ENCODE data around the gene CDKAL1. TPM values are rescaled to one million over a fixed set of nuclear protein-coding genes. Genes with fewer than 3 reads are reported as not detected.

CDKAL1 gene
- total RNA-seq, 1 experiment from 2014 or later, result 24.4 TPM

GRCh38 chr6:20948556-20948955 lies 414.3 kb downstream of the CDKAL1 start:
- Histone ChIP-seq H3K4me3 (ENCODE audit: insufficient read depth, low read depth, low read length) (no peak overlapping the region), H3K27me3 (ENCODE audit: control insufficient read depth, insufficient read depth, low read length) (no peaks in the 10 kb centered on the region), H3K36me3 (replicated peaks; ENCODE audit: control insufficient read depth, insufficient read depth, low read length) (no peaks in the 10 kb centered on the region)
- no peak for DNase-seq

GRCh38 chr6:20949138-20949537 lies 414.9 kb downstream of the CDKAL1 start:
- no peak for DNase-seq
- Histone ChIP-seq H3K36me3 (replicated peaks; ENCODE audit: control insufficient read depth, insufficient read depth, low read length) (no peaks in the 10 kb centered on the region), H3K27me3 (ENCODE audit: control insufficient read depth, insufficient read depth, low read length) (no peaks in the 10 kb centered on the region), H3K4me3 (ENCODE audit: insufficient read depth, low read depth, low read length) (no peak overlapping the region)

- Histone ChIP-seq H3K4me3 (ENCODE audit: insufficient read depth, low read depth, low read length) (no peak overlapping the region), H3K36me3 (replicated peaks; ENCODE audit: control insufficient read depth, insufficient read depth, low read length) (no peaks in the 10 kb centered on the region), H3K27me3 (ENCODE audit: control insufficient read depth, insufficient read depth, low read length) (no peaks in the 10 kb centered on the region)
- DNase-seq, result peak; percentile 38
Measured at GRCh38 chr6:20952699-20953474, 418.6 kb downstream of the CDKAL1 start.

GRCh38 chr6:20954315-20954714 lies 420.1 kb downstream of the CDKAL1 start:
- DNase-seq, result no peak
- no peaks in the 10 kb centered on the region for H3K27me3 ChIP-seq (ENCODE audit: control insufficient read depth, insufficient read depth, low read length)
- H3K36me3 ChIP-seq (replicated peaks; ENCODE audit: control insufficient read depth, insufficient read depth, low read length), result no peaks in the 10 kb centered on the region

GRCh38 chr6:20955131-20955530 lies 420.9 kb downstream of the CDKAL1 start:
- Histone ChIP-seq H3K4me3 (ENCODE audit: insufficient read depth, low read depth, low read length) (no peak overlapping the region), H3K27me3 (ENCODE audit: control insufficient read depth, insufficient read depth, low read length) (no peaks in the 10 kb centered on the region)

More at GRCh38 chr6:20954315-20954714, 420.1 kb downstream of the CDKAL1 start:
- H3K4me3 ChIP-seq (ENCODE audit: insufficient read depth, low read depth, low read length), result no peak overlapping the region

GRCh38 chr6:20955751-20956150 lies 421.5 kb downstream of the CDKAL1 start:
- no peak for DNase-seq
- H3K36me3 ChIP-seq (replicated peaks; ENCODE audit: control insufficient read depth, insufficient read depth, low read length), result no peaks in the 10 kb centered on the region
- H3K27me3 ChIP-seq (ENCODE audit: control insufficient read depth, insufficient read depth, low read length), result no peaks in the 10 kb centered on the region
- no peak overlapping the region for H3K4me3 ChIP-seq (ENCODE audit: insufficient read depth, low read depth, low read length)

More at GRCh38 chr6:20955131-20955530, 420.9 kb downstream of the CDKAL1 start:
- DNase-seq, result no peak
- no peaks in the 10 kb centered on the region for H3K36me3 ChIP-seq (replicated peaks; ENCODE audit: control insufficient read depth, insufficient read depth, low read length)

GRCh38 chr6:20960067-20960466 lies 425.8 kb downstream of the CDKAL1 start:
- Histone ChIP-seq H3K4me3 (ENCODE audit: insufficient read depth, low read depth, low read length) (no peak overlapping the region), H3K36me3 (replicated peaks; ENCODE audit: control insufficient read depth, insufficient read depth, low read length) (no peaks in the 10 kb centered on the region), H3K27me3 (ENCODE audit: control insufficient read depth, insufficient read depth, low read length) (no peaks in the 10 kb centered on the region)
- no peak for DNase-seq

GRCh38 chr6:20965276-20965675 lies 431.0 kb downstream of the CDKAL1 start:
- Histone ChIP-seq H3K4me3 (ENCODE audit: insufficient read depth, low read depth, low read length) (no peak overlapping the region), H3K36me3 (replicated peaks; ENCODE audit: control insufficient read depth, insufficient read depth, low read length) (no peaks in the 10 kb centered on the region), H3K27me3 (ENCODE audit: control insufficient read depth, insufficient read depth, low read length) (no peaks in the 10 kb centered on the region)
- no peak for DNase-seq

- no peak for DNase-seq
- H3K27me3 ChIP-seq (ENCODE audit: control insufficient read depth, insufficient read depth, low read length), result no peaks in the 10 kb centered on the region
- no peaks in the 10 kb centered on the region for H3K36me3 ChIP-seq (replicated peaks; ENCODE audit: control insufficient read depth, insufficient read depth, low read length)
- H3K4me3 ChIP-seq (ENCODE audit: insufficient read depth, low read depth, low read length), result no peak overlapping the region
Measured at GRCh38 chr6:20965915-20966314, 431.7 kb downstream of the CDKAL1 start.

- no peak overlapping the region for H3K4me3 ChIP-seq (ENCODE audit: insufficient read depth, low read depth, low read length)
- no peak for DNase-seq
- no peaks in the 10 kb centered on the region for H3K36me3 ChIP-seq (replicated peaks; ENCODE audit: control insufficient read depth, insufficient read depth, low read length)
- H3K27me3 ChIP-seq (ENCODE audit: control insufficient read depth, insufficient read depth, low read length), result no peaks in the 10 kb centered on the region
Measured at GRCh38 chr6:20969551-20969950, 435.3 kb downstream of the CDKAL1 start.

GRCh38 chr6:20976391-20976918 lies 442.2 kb downstream of the CDKAL1 start:
- Histone ChIP-seq H3K27me3 (ENCODE audit: control insufficient read depth, insufficient read depth, low read length) (no peaks in the 10 kb centered on the region), H3K4me3 (ENCODE audit: insufficient read depth, low read depth, low read length) (no peak overlapping the region), H3K36me3 (replicated peaks; ENCODE audit: control insufficient read depth, insufficient read depth, low read length) (no peaks in the 10 kb centered on the region)
- DNase-seq, result no peak

GRCh38 chr6:20978151-20978614 lies 443.9 kb downstream of the CDKAL1 start:
- no peak overlapping the region for H3K4me3 ChIP-seq (ENCODE audit: insufficient read depth, low read depth, low read length)
- no peak for DNase-seq
- H3K36me3 ChIP-seq (replicated peaks; ENCODE audit: control insufficient read depth, insufficient read depth, low read length), result no peaks in the 10 kb centered on the region
- H3K27me3 ChIP-seq (ENCODE audit: control insufficient read depth, insufficient read depth, low read length), result no peaks in the 10 kb centered on the region

- no peaks in the 10 kb centered on the region for H3K36me3 ChIP-seq (replicated peaks; ENCODE audit: control insufficient read depth, insufficient read depth, low read length)
- no peak overlapping the region for H3K4me3 ChIP-seq (ENCODE audit: insufficient read depth, low read depth, low read length)
- H3K27me3 ChIP-seq (ENCODE audit: control insufficient read depth, insufficient read depth, low read length), result no peaks in the 10 kb centered on the region
- no peak for DNase-seq
Measured at GRCh38 chr6:20979076-20979475, 444.8 kb downstream of the CDKAL1 start.

- no peak for DNase-seq
- H3K4me3 ChIP-seq (ENCODE audit: insufficient read depth, low read depth, low read length), result no peak overlapping the region
- no peaks in the 10 kb centered on the region for H3K36me3 ChIP-seq (replicated peaks; ENCODE audit: control insufficient read depth, insufficient read depth, low read length)
- no peaks in the 10 kb centered on the region for H3K27me3 ChIP-seq (ENCODE audit: control insufficient read depth, insufficient read depth, low read length)
Measured at GRCh38 chr6:20983961-20984360, 449.7 kb downstream of the CDKAL1 start.

- Histone ChIP-seq H3K27me3 (ENCODE audit: control insufficient read depth, insufficient read depth, low read length) (no peaks in the 10 kb centered on the region), H3K36me3 (replicated peaks; ENCODE audit: control insufficient read depth, insufficient read depth, low read length) (no peaks in the 10 kb centered on the region), H3K4me3 (ENCODE audit: insufficient read depth, low read depth, low read length) (no peak overlapping the region)
- no peak for DNase-seq
Measured at GRCh38 chr6:20985821-20986220, 451.6 kb downstream of the CDKAL1 start.

Data from H7 (cell line).